ENCODE measurements around the gene ERBB4.

Gene ERBB4

GRCh38 chr2:211766689-211767088, 771.9 kb downstream of the ERBB4 start:
- DNase-seq, result no peak
- Histone ChIP-seq H3K27me3 (no peaks in the 10 kb centered on the region), H3K9me3 (no peaks in the 10 kb centered on the region), H3K4me1 (0 out of 2 replicates have a peak, but pooled peaks cover 3% of the 10 kb centered on the region), H3K4me3 (ENCODE audit: low read depth, low read length) (no peak overlapping the region), H3K36me3 (no peaks in the 10 kb centered on the region)
- TF ChIP-seq CTCF (IDR thresholded peaks at IDR 0.05; ENCODE audit: low read depth, low read length), result no peak

- Histone ChIP-seq H3K36me3 (no peaks in the 10 kb centered on the region), H3K9me3 (no peaks in the 10 kb centered on the region), H3K4me3 (ENCODE audit: low read depth, low read length) (no peak overlapping the region), H3K4me1 (0 out of 2 replicates have a peak, but pooled peaks cover 3% of the 10 kb centered on the region), H3K27me3 (no peaks in the 10 kb centered on the region)
- no peak for DNase-seq
- no peak for TF ChIP-seq CTCF (IDR thresholded peaks at IDR 0.05; ENCODE audit: low read depth, low read length)
Observed at GRCh38 chr2:211762479-211762878, 776.1 kb downstream of the ERBB4 start.

- Histone ChIP-seq H3K36me3 (no peaks in the 10 kb centered on the region), H3K4me1 (no peaks in the 10 kb centered on the region), H3K9me3 (no peaks in the 10 kb centered on the region), H3K4me3 (ENCODE audit: low read depth, low read length) (no peak overlapping the region), H3K27me3 (no peaks in the 10 kb centered on the region)
- TF ChIP-seq CTCF (IDR thresholded peaks at IDR 0.05; ENCODE audit: low read depth, low read length), result no peak
- DNase-seq, result no peak
Observed at GRCh38 chr2:211760103-211760502, 778.5 kb downstream of the ERBB4 start.

GRCh38 chr2:211756266-211756665, 782.3 kb downstream of the ERBB4 start:
- no peaks in the 10 kb centered on the region for H3K9me3 ChIP-seq
- H3K36me3 ChIP-seq, result no peaks in the 10 kb centered on the region
- TF ChIP-seq CTCF (IDR thresholded peaks at IDR 0.05; ENCODE audit: low read depth, low read length), result no peak

GRCh38 chr2:211755187-211755586, 783.4 kb downstream of the ERBB4 start:
- peaks cover 3% of the 10 kb centered on the region for H3K4me1 ChIP-seq
- no peak for DNase-seq
- no peaks in the 10 kb centered on the region for H3K36me3 ChIP-seq
- H3K9me3 ChIP-seq, result no peaks in the 10 kb centered on the region
- H3K27me3 ChIP-seq, result no peaks in the 10 kb centered on the region
- TF ChIP-seq CTCF (IDR thresholded peaks at IDR 0.05; ENCODE audit: low read depth, low read length), result no peak
- no peak overlapping the region for H3K4me3 ChIP-seq (ENCODE audit: low read depth, low read length)

More at GRCh38 chr2:211756266-211756665, 782.3 kb downstream of the ERBB4 start:
- no peak for DNase-seq
- no peak overlapping the region for H3K4me3 ChIP-seq (ENCODE audit: low read depth, low read length)
- H3K4me1 ChIP-seq, result peaks cover 3% of the 10 kb centered on the region
- H3K27me3 ChIP-seq, result no peaks in the 10 kb centered on the region

GRCh38 chr2:211751848-211752247, 786.8 kb downstream of the ERBB4 start:
- Histone ChIP-seq H3K27me3 (no peaks in the 10 kb centered on the region), H3K36me3 (no peaks in the 10 kb centered on the region), H3K4me1 (peaks cover 3% of the 10 kb centered on the region), H3K9me3 (no peaks in the 10 kb centered on the region), H3K4me3 (ENCODE audit: low read depth, low read length) (no peak overlapping the region)
- no peak for DNase-seq
- no peak for TF ChIP-seq CTCF (IDR thresholded peaks at IDR 0.05; ENCODE audit: low read depth, low read length)
